HEK293 (cell line): ENCODE data around the gene RETREG3.
A peak's percentile ranks its signal among the peaks of the same experiment; 100 is the strongest.

Experiments used
- CTCF ChIA-PET: fragments of 350-600 bp; formaldehyde crosslinking; extraction: SDS; loops from one replicate; lab custom pipeline; 2021; ENCODE audit warnings: antibody characterized with exemption; lab: Yijun Ruan, JAX
- POLR2A ChIA-PET: fragments of 300-600 bp; formaldehyde crosslinking; extraction: SDS; loops from one replicate; lab custom pipeline; 2020; ENCODE audit warnings: antibody characterized with exemption, inconsistent platforms; lab: Yijun Ruan, JAX
- H3K27ac ChIP-seq: fragments of 200-500 bp; sonication (Bioruptor generic); 2 replicates; pipeline ENCODE4 v1.5.1; 2014; ENCODE audit warnings: low read depth, low read length, control low read depth, inconsistent platforms; ENCODE audit errors: extremely low read depth
- H3K36me3 ChIP-seq, 2 experiments: fragments of 200-500 bp in 1 of 2; sonication (Bioruptor generic) in 1 of 2; 1 replicate in 1 of 2; 2 replicates in 1 of 2; pipeline ENCODE4 v1.5.1; 2014 to 2017; ENCODE audit warnings: inconsistent platforms in 2 of 2, low read length in 2 of 2; ENCODE audit not compliant: control insufficient read depth in 2 of 2, insufficient read depth in 1 of 2
- H3K4me1 ChIP-seq: fragments of 200-500 bp; sonication (Bioruptor generic); 2 replicates; pipeline ENCODE4 v1.5.1; 2014; ENCODE audit warnings: mild to moderate bottlenecking, low read length, inconsistent platforms; ENCODE audit not compliant: control insufficient read depth, insufficient read depth
- H3K4me3 ChIP-seq: 2 replicates; pipeline ENCODE4 v1.5.1; 2011; ENCODE audit warnings: low read depth, mild to moderate bottlenecking, control low read depth, low read length, moderate library complexity
- H3K9me3 ChIP-seq: fragments of 200-500 bp; sonication (Bioruptor generic); 2 replicates; pipeline ENCODE4 v1.5.1; 2014; ENCODE audit warnings: low read depth, low read length, inconsistent platforms; ENCODE audit not compliant: control insufficient read depth, insufficient read depth
- GLI4 ChIP-seq: fragments of 450-650 bp; formaldehyde crosslinking; IDR thresholded peaks from 2 replicates; pipeline ENCODE4 v1.5.1; 2016; ENCODE audit warnings: missing biosample characterization, missing genetic modification characterization
- KLF1 ChIP-seq: fragments of 450-650 bp; formaldehyde crosslinking; IDR thresholded peaks from 2 replicates; pipeline ENCODE4 v1.5.1; 2016; ENCODE audit warnings: missing biosample characterization, missing genetic modification characterization
- KLF7 ChIP-seq: fragments of 450-650 bp; formaldehyde crosslinking; IDR thresholded peaks from 2 replicates; pipeline ENCODE4 v1.5.1; 2016; ENCODE audit warnings: missing biosample characterization, missing genetic modification characterization, borderline replicate concordance
- RBAK ChIP-seq: fragments of 450-650 bp; formaldehyde crosslinking; IDR thresholded peaks from 2 replicates; pipeline ENCODE4 v1.5.1; 2016; ENCODE audit warnings: missing biosample characterization, missing genetic modification characterization
- SETDB1 ChIP-seq: IDR thresholded peaks from one replicate; pipeline ENCODE4 v1.6.1; 2017; ENCODE audit warnings: mild to moderate bottlenecking, low read length, moderate library complexity, mixed read lengths; ENCODE audit not compliant: insufficient read length
- ZBTB17 ChIP-seq: fragments of 450-650 bp; formaldehyde crosslinking; IDR thresholded peaks from 2 replicates; pipeline ENCODE4 v1.5.1; 2016; ENCODE audit warnings: missing biosample characterization, missing genetic modification characterization
- ZFHX2 ChIP-seq: fragments of 450-650 bp; formaldehyde crosslinking; conservative IDR thresholded peaks from 2 replicates; pipeline ENCODE4 v1.5.1; 2016; ENCODE audit warnings: missing biosample characterization, missing genetic modification characterization
- ZFP37 ChIP-seq: fragments of 450-650 bp; formaldehyde crosslinking; IDR thresholded peaks from 2 replicates; pipeline ENCODE4 v1.5.1; 2016; ENCODE audit warnings: missing biosample characterization, missing genetic modification characterization
- ZNF155 ChIP-seq: fragments of 450-650 bp; formaldehyde crosslinking; IDR thresholded peaks from 2 replicates; pipeline ENCODE4 v1.5.1; 2016; ENCODE audit warnings: missing biosample characterization, missing genetic modification characterization
- ZNF174 ChIP-seq: fragments of 450-650 bp; formaldehyde crosslinking; IDR thresholded peaks from 2 replicates; pipeline ENCODE4 v1.5.0; 2017; ENCODE audit warnings: missing biosample characterization, mild to moderate bottlenecking, missing genetic modification characterization
- ZNF274 ChIP-seq, 2 experiments: fragments of 200-500 bp in 1 of 2; fragments of 450-650 bp in 1 of 2; sonication (Bioruptor generic) in 1 of 2; formaldehyde crosslinking in 1 of 2; IDR thresholded peaks; 2 replicates each; pipeline versions ENCODE4 v1.5.1 to v1.6.1; 2014 to 2016; ENCODE audit warnings: borderline replicate concordance in 1 of 2, inconsistent platforms in 1 of 2, low read length in 1 of 2, missing biosample characterization in 1 of 2, missing genetic modification characterization in 1 of 2
- ZNF311 ChIP-seq: fragments of 450-650 bp; formaldehyde crosslinking; IDR thresholded peaks from 2 replicates; pipeline ENCODE4 v1.5.1; 2017; ENCODE audit warnings: missing biosample characterization, missing genetic modification characterization, borderline replicate concordance
- ZNF366 ChIP-seq: fragments of 450-650 bp; formaldehyde crosslinking; conservative IDR thresholded peaks from 2 replicates; pipeline ENCODE4 v1.5.1; 2016; ENCODE audit warnings: missing biosample characterization, missing genetic modification characterization
- ZNF501 ChIP-seq: fragments of 450-650 bp; formaldehyde crosslinking; IDR thresholded peaks from 2 replicates; pipeline ENCODE4 v1.5.1; 2016; ENCODE audit warnings: missing biosample characterization, missing genetic modification characterization
- TF ChIP-seq, protein P1 (sequence below): fragments of 450-650 bp; formaldehyde crosslinking; IDR thresholded peaks from 2 replicates; pipeline ENCODE4 v1.5.1; 2016; ENCODE audit warnings: missing biosample characterization, missing genetic modification characterization
- TF ChIP-seq, protein P2 (sequence below): fragments of 450-650 bp; formaldehyde crosslinking; IDR thresholded peaks from 2 replicates; pipeline ENCODE4 v1.5.1; 2016; ENCODE audit warnings: missing biosample characterization, missing genetic modification characterization, borderline replicate concordance
- TF ChIP-seq, protein P3 (sequence below): fragments of 450-650 bp; formaldehyde crosslinking; IDR thresholded peaks from 2 replicates; pipeline ENCODE4 v1.5.1; 2016; ENCODE audit warnings: missing biosample characterization, missing genetic modification characterization
- TF ChIP-seq, protein P4 (sequence below): fragments of 450-650 bp; IDR thresholded peaks from 2 replicates; pipeline ENCODE4 v1.5.1; 2018; ENCODE audit warnings: missing biosample characterization, mild to moderate bottlenecking, missing genetic modification characterization
- TF ChIP-seq, protein P5 (sequence below): fragments of 450-650 bp; formaldehyde crosslinking; IDR thresholded peaks from 2 replicates; pipeline ENCODE4 v1.5.1; 2017; ENCODE audit warnings: missing biosample characterization, mild to moderate bottlenecking, missing genetic modification characterization, moderate library complexity

RETREG3 gene

DNA sequence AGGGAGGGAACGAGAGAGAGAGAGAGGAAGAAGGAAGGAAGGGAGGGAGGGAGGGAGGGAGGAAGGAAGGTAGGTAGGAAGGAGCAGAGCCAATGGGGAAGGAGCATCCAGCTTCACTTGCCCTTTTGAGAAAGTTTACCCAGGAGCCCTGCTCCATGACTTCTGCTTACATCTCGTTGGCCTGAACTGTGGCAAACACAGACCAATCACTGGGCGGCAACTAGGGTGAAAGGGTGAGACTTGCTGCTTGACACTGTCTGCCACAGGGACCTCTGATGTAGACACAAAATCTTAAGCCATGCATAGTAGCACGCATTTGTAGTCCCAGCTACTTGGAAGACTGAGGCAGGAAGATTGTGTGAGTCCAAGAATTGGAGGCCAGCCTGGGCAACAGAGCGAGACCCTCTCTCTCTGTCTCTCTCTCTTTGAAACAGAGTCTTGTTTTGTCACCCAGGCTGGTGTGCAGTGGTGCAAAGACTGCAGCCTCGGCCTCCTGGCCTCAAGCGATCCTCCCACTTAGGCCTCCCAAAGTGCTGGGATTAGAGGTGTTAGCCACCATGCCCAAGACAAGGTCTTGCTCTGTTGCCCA lies 30.4 kb upstream of the RETREG3 start (continued):
- TF ChIP-seq RBAK (no peak), GLI4 (no peak), ZNF366 (tag by site-specific recombination) (peak; percentile 43; the same call in 1 of the 2 replicates), ZNF155 (tag by site-specific recombination) (no peak)
- TF ChIP-seq, protein P1, sequence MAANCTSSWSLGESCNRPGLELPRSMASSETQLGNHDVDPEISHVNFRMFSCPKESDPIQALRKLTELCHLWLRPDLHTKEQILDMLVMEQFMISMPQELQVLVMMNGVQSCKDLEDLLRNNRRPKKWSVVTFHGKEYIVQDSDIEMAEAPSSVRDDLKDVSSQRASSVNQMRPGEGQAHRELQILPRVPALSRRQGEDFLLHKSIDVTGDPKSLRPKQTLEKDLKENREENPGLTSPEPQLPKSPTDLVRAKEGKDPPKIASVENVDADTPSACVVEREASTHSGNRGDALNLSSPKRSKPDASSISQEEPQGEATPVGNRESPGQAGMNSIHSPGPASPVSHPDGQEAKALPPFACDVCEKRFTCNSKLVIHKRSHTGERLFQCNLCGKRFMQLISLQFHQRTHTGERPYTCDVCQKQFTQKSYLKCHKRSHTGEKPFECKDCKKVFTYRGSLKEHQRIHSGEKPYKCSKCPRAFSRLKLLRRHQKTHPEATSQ = no peak
- TF ChIP-seq, protein P2, sequence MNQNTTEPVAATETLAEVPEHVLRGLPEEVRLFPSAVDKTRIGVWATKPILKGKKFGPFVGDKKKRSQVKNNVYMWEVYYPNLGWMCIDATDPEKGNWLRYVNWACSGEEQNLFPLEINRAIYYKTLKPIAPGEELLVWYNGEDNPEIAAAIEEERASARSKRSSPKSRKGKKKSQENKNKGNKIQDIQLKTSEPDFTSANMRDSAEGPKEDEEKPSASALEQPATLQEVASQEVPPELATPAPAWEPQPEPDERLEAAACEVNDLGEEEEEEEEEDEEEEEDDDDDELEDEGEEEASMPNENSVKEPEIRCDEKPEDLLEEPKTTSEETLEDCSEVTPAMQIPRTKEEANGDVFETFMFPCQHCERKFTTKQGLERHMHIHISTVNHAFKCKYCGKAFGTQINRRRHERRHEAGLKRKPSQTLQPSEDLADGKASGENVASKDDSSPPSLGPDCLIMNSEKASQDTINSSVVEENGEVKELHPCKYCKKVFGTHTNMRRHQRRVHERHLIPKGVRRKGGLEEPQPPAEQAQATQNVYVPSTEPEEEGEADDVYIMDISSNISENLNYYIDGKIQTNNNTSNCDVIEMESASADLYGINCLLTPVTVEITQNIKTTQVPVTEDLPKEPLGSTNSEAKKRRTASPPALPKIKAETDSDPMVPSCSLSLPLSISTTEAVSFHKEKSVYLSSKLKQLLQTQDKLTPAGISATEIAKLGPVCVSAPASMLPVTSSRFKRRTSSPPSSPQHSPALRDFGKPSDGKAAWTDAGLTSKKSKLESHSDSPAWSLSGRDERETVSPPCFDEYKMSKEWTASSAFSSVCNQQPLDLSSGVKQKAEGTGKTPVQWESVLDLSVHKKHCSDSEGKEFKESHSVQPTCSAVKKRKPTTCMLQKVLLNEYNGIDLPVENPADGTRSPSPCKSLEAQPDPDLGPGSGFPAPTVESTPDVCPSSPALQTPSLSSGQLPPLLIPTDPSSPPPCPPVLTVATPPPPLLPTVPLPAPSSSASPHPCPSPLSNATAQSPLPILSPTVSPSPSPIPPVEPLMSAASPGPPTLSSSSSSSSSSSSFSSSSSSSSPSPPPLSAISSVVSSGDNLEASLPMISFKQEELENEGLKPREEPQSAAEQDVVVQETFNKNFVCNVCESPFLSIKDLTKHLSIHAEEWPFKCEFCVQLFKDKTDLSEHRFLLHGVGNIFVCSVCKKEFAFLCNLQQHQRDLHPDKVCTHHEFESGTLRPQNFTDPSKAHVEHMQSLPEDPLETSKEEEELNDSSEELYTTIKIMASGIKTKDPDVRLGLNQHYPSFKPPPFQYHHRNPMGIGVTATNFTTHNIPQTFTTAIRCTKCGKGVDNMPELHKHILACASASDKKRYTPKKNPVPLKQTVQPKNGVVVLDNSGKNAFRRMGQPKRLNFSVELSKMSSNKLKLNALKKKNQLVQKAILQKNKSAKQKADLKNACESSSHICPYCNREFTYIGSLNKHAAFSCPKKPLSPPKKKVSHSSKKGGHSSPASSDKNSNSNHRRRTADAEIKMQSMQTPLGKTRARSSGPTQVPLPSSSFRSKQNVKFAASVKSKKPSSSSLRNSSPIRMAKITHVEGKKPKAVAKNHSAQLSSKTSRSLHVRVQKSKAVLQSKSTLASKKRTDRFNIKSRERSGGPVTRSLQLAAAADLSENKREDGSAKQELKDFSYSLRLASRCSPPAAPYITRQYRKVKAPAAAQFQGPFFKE (tag by site-specific recombination) = no peak

DNA sequence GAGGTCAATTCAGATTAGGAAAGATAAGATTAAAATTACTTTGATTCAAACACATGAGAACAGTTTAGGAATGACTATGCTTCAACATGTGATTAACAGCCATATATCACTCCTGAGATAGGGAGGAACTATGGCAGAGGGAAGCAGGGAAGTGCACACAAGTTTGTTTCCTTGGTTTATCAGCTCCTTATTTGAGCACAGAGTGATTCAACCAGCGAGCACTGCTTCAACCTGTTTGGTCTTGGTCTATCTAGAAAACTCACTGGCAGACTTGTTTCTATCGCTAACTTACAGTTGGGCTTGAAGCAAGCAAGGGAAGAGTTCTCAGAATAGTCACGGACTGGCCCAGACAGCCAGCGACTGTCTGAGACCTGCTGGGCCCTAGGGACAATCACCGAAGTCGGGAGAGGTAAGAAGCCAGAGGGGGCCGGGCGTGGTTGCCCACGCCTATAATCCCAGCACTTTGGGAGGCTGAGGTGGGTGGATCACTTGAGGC lies 23.8 kb upstream of the RETREG3 start:
- ChIA-PET CTCF (interaction anchor here (0.6 to 3.2 kb wide), 5 partner anchors 9 to 356 kb away, joined by 3 to 10 read pairs (median 4); partner anchors contain the start of gene PSMC3IP), POLR2A (interaction anchor here (0.7 to 1.6 kb wide), 4 partner anchors 24 to 56 kb away, joined by 3 to 7 read pairs (median 4); partner anchors contain the start of genes RETREG3 and TUBG1)
- no peak overlapping the region for H3K4me3 ChIP-seq

DNA sequence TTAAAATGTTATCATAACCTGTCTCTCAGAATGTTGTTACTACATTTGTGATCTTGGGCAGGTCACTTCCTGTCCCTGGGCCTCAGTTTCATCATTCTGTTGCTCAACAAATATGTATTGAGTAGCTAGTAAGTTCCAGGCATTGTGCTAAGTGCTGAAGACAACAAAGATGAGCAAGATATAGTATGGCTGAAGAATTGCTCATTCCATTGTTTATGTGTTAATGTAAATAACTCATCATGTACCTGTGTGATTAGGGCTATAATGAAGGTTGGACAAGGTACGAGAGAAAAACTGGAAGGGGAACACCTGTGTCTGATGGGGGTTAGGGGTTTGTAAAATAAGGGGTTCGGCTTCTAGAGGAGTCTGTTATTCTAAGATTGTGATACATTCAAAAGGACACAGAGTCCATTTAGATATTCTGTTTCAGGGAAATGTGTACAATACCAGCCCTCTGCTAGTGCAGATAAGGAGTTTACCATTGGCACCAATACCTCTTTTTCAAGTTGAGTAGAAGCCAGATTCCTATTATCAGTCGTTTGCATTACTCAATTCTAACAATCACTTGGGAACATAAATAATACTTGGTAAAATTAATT lies 20.3 kb upstream of the RETREG3 start:
- Histone ChIP-seq H3K4me1 (no peaks in the 10 kb centered on the region), H3K9me3 (no peaks in the 10 kb centered on the region), H3K27ac (no peak overlapping the region), H3K36me3 (no peaks in the 10 kb centered on the region), H3K4me3 (no peak overlapping the region)
- CTCF ChIA-PET = interaction anchor here (0.7 to 1.4 kb wide), 2 partner anchors 134 to 1095 kb away, joined by 3 read pairs; no protein-coding TSS in a partner anchor
- POLR2A ChIA-PET = interaction anchor here (0.8 kb wide), 1 partner anchor 20 kb away, joined by 3 read pairs; the partner anchor contains the start of genes RETREG3 and TUBG1
- TF ChIP-seq, protein P3, sequence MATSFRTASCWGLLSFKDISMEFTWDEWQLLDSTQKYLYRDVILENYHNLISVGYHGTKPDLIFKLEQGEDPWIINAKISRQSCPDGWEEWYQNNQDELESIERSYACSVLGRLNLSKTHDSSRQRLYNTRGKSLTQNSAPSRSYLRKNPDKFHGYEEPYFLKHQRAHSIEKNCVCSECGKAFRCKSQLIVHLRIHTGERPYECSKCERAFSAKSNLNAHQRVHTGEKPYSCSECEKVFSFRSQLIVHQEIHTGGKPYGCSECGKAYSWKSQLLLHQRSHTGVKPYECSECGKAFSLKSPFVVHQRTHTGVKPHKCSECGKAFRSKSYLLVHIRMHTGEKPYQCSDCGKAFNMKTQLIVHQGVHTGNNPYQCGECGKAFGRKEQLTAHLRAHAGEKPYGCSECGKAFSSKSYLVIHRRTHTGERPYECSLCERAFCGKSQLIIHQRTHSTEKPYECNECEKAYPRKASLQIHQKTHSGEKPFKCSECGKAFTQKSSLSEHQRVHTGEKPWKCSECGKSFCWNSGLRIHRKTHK (tag by site-specific recombination) = no peak
- no peak for TF ChIP-seq ZNF501 (tag by site-specific recombination)
- TF ChIP-seq, protein P4, sequence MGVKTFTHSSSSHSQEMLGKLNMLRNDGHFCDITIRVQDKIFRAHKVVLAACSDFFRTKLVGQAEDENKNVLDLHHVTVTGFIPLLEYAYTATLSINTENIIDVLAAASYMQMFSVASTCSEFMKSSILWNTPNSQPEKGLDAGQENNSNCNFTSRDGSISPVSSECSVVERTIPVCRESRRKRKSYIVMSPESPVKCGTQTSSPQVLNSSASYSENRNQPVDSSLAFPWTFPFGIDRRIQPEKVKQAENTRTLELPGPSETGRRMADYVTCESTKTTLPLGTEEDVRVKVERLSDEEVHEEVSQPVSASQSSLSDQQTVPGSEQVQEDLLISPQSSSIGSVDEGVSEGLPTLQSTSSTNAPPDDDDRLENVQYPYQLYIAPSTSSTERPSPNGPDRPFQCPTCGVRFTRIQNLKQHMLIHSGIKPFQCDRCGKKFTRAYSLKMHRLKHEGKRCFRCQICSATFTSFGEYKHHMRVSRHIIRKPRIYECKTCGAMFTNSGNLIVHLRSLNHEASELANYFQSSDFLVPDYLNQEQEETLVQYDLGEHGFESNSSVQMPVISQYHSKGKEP (tag by site-specific recombination) = no peak
- no peak for TF ChIP-seq ZFP37 (tag by site-specific recombination)
- TF ChIP-seq SETDB1 = no peak
- no peak for TF ChIP-seq ZNF311 (tag by site-specific recombination)

More for the DNA sequence above, 23.8 kb upstream of the RETREG3 start:
- H3K9me3 ChIP-seq = no peaks in the 10 kb centered on the region
- 0 out of 2 replicates have a peak overlapping the region, but pooled peaks have one; percentile 1 for H3K27ac ChIP-seq
- no peaks in the 10 kb centered on the region for H3K36me3 ChIP-seq
- TF ChIP-seq, protein P5, sequence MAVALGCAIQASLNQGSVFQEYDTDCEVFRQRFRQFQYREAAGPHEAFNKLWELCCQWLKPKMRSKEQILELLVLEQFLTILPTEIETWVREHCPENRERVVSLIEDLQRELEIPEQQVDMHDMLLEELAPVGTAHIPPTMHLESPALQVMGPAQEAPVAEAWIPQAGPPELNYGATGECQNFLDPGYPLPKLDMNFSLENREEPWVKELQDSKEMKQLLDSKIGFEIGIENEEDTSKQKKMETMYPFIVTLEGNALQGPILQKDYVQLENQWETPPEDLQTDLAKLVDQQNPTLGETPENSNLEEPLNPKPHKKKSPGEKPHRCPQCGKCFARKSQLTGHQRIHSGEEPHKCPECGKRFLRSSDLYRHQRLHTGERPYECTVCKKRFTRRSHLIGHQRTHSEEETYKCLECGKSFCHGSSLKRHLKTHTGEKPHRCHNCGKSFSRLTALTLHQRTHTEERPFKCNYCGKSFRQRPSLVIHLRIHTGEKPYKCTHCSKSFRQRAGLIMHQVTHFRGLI (tag by site-specific recombination) = peak; percentile 84
- TF ChIP-seq ZNF274 (IDR thresholded peaks at IDR 0.05; ENCODE audit: low read length) = no peak
- no peak for TF ChIP-seq ZNF274 (tag by site-specific recombination; IDR thresholded peaks at IDR 0.05; ENCODE audit: borderline replicate concordance)
- TF ChIP-seq ZFHX2 (tag by site-specific recombination) = peak; percentile 23; the same call in 1 of the 2 replicates
- peak; percentile 76 for TF ChIP-seq ZBTB17 (tag by site-specific recombination)
- TF ChIP-seq ZNF174 (tag by site-specific recombination) = no peak
- TF ChIP-seq KLF1 (tag by site-specific recombination) = peak; percentile 77
- TF ChIP-seq KLF7 (tag by site-specific recombination) = 0 out of 2 replicates have a peak, but pooled peaks have one; percentile 17
- H3K4me1 ChIP-seq = no peaks in the 10 kb centered on the region
